Measurements from ENCODE around the gene PRRC2B.
"Not testable (repeated sequence)": the region's sequence is repeated elsewhere in the genome, so short reads cannot be mapped to it uniquely, and the experiment has no call there.

The PRRC2B gene

DNA sequence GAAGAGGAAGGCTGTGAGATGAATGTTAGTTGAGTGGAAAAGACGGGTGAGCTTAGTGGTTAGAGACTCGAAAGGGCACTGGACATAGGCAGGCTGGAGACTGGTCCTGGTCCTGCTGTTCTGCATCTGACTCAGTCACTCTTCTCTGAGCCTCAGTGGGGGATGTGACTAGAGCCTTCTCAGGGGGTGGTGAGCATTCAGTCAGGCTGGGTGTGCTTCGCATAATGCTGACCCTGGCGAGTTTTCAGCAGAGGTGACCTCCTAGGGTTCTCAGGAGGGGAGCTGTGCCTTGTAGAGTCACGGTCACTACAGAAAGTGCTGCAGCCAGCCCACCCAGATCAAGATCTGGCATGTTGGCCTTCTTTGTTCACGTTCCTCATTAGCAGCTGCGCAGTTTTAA lies 44.3 kb downstream of the PRRC2B start:
- DNase-seq = no peak

DNA sequence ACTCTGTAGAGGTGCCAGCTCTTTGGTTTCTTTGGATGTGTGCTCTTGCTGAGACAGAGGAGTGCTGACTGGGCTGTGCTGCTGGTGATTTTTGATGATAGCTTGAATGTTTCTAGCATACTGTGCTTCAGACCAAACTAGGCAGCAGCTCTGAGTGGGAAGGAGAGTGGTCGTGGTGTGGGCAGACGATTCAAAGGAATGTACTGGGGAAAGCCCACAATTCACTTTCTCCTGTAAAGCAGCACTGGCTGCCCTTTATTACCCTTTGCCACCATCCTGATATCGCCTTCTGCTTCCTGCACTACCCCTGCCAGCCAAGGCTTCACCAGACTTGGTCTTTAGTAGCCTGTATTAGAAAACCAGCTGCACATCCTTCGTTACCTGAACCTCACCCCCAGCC lies 45.3 kb downstream of the PRRC2B start:
- DNase-seq = no peak

GRCh38 chr9:131441441-131441840 lies 47.6 kb downstream of the PRRC2B start:
- DNase-seq = no peak

DNA sequence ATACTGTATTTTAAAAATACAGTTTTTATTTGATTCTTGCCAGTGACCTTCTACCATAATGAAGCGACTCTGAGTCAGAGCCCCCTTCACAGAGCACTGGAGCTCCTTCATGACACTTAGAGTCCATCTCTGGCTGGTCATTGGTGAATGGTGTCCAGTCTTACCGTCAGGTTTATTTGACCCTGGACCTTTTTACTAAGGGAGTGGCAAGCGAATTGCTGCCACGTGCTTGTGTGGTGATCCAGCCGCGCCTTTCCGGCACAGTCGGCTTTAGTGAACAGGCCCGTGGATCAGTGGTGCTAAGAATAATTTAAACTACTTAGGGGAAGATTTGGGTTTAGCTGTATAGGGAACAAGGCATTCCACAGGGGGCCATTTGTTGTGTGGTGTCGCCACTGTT lies 48.5 kb downstream of the PRRC2B start:
- DNase-seq = no peak

GRCh38 chr9:131443648-131444047 lies 49.8 kb downstream of the PRRC2B start:
- no peak for DNase-seq

GRCh38 chr9:131446276-131446675 lies 52.4 kb downstream of the PRRC2B start:
- no peak for DNase-seq

DNA sequence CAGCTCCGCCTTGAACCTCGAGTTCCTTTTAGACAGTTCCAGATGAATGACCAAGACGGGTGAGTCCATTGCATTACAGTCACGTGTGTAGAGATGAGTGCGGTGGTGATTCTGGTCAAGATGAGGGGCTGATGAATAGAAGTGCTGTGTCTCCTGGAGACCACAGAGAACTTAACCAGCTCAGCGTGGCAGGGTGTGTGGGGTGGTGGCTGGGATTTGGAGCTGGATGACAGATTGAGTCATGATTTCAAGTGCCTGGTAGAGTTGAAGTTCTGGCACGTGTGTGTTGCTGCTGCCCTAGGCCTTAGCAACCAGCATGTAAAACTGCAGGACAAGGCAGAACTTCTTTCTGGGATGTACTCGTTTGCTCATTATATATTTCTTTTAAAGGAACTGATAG lies 53.3 kb downstream of the PRRC2B start:
- no peak for DNase-seq

- DNase-seq = no peak
These were observed 53.7 kb downstream of the PRRC2B start for GRCh38 chr9:131447600-131447999.

GRCh38 chr9:131448818-131449217 lies 54.9 kb downstream of the PRRC2B start:
- DNase-seq = no peak

DNA sequence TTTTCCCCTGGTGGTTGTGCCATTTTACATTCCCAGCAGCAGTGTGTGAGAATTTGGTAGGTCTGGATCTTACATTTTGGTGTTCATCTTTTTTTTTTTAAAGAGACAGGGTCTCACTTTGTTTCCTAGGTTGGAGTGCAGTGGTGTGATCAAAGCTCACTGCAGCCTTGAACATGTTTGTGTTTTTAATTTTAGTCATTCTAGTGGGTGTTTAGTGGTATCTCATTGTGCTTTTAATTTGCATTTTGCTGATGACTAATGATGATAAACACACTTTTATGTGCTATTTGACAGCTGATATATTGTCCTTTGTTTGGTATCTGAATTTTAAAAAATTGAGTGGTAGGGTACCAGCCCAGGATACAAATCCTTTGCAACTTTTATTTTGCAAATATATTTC lies 55.4 kb downstream of the PRRC2B start:
- no peak for DNase-seq

GRCh38 chr9:131454028-131454427 lies 60.1 kb downstream of the PRRC2B start:
- no peak for DNase-seq

- DNase-seq = not testable (repeated sequence)
These were observed 61.8 kb downstream of the PRRC2B start for GRCh38 chr9:131455655-131456054.

DNA sequence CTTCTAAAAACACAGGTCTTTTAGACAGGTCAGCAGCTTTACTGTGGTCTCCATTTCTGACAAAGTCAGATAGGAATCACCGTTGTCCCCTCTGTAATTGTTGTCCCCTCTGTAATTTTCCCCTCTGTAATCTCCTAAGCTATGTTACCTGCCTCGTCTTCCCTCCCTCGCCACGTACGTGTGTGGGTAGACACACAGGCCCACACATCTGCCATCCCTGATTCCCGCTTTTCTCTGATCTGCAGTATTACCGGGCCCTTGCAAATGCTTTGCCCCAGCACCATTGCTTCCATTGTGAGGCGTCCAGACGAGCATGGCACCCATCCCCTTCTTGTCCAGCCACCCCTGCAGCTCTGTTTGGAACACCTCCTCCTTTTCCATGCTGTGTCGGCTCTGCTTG lies 63.9 kb downstream of the PRRC2B start:
- DNase-seq = no peak

DNA sequence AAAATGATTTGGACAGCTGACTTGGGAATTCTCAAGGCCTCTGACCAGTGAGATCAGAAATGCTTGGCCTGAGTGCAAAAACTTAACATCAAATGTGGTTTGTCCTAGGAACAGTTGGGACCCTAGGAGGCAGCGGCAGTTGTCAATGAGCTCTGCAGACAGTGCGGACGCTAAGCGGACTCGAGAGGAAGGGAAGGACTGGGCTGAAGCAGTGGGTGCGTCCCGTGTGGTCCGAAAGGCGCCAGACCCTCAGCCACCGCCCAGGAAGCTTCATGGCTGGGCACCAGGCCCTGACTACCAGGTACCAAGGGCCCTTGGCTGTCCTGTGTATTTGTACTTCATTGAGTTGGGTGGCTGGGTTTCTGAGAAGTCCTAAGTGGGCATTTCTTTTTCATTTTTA lies 65.2 kb downstream of the PRRC2B start:
- no peak for DNase-seq

- no peak for DNase-seq
These were observed 67.3 kb downstream of the PRRC2B start for GRCh38 chr9:131461166-131461565.

DNA sequence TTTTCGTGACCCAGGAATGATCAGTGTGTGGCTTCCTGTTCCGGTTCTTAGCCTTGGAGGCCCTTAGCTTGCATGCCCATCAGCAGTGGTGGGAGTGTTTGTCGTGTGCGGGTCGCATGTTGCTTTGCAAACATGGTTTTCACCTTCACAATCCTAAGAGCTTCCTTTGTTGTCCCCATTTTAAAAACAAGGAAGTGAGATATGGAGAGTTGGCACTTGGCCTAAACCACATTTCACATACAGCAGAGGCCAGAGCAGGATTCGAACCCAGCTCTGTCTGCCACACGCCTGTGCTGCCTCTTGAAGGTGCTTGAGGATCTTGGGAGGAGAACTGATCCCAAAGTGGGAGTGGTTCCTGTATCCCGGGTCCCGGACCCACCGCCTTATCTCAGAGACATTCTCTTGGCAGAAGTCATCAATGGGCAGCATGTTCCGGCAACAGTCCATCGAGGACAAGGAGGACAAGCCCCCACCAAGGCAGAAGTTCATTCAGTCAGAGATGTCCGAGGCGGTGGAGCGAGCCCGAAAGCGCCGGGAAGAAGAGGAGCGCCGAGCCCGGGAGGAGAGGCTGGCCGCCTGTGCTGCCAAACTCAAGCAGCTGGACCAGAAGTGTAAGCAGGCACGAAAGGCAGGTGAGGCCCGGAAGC lies 70.6 kb downstream of the PRRC2B start:
- DNase-seq = peak; percentile 17 to 22

- DNase-seq = no peak
These were observed 71.5 kb downstream of the PRRC2B start for GRCh38 chr9:131465401-131465800.

DNA sequence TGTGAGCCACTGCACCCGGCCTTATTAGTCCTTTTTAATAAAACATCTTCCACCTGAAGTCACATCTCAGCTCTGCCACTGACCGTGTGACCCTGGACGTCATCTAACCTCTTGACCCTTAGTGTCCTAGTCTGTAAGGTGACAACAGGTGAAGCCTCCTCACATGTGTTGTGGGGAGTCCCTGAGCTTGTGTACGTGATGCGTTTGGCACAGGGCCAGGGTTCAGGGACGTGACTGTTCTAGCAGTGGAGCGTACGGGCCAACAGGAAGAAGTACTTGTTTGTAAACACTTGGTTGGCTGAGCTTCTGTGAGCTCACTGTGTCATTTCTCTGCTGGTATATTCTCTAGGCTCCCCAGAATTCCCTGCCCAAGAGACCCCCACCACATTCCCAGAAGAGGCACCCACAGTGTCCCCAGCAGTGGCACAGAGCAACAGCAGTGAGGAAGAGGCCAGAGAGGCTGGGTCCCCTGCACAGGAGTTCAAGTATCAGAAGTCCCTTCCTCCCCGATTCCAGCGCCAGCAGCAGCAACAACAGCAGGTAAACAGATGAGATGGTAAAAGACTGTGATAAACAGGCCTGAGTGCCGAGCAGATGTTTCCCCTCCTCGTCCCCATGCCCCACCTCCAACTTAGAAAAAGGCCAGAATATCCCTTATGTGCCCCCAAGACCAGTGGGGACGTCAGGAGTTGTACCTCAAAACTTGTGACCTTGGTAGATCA lies 73.5 kb downstream of the PRRC2B start:
- DNase-seq = no peak

DNA sequence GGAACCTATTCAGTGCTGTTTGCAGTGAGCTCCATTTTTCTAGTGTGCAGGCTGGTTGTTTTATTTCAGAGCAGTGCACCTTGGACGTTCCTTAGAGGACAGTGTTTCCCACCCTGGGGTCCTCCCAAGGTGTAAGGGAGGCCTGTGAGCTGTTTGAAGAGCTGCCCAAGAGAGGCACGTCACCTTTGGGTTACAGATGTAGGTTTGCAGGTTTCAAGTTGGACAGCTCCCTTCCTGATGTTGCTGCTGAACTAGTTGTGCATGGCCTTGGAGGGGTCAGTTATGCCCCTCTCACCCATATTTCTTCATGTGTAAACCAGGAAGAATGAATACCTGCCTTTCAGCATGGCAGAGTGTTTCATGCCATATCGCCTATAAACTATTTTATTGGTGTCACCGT lies 74.1 kb downstream of the PRRC2B start:
- no peak for DNase-seq

- no peak for DNase-seq
These were observed 75.5 kb downstream of the PRRC2B start for GRCh38 chr9:131469356-131469755.

GRCh38 chr9:131469951-131470350 lies 76.1 kb downstream of the PRRC2B start:
- no peak for DNase-seq

DNA sequence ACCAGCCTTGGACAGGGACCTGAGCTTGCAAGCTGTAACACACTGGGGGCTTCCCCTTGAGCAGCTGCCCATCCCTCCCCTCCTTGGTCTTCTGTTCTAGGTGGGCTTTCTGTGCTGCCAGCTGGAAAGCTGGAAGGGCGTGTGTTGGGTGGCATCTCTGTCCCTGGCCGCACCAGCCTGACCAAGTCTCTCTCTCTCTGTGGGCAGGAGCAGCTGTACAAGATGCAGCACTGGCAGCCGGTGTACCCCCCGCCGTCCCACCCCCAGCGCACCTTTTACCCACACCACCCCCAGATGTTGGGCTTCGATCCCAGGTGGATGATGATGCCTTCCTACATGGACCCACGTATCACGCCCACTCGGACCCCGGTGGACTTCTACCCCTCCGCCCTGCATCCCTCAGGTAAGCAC lies 76.7 kb downstream of the PRRC2B start:
- no peak for DNase-seq

GRCh38 chr9:131472085-131472484 lies 78.2 kb downstream of the PRRC2B start:
- not testable (repeated sequence) for DNase-seq

DNA sequence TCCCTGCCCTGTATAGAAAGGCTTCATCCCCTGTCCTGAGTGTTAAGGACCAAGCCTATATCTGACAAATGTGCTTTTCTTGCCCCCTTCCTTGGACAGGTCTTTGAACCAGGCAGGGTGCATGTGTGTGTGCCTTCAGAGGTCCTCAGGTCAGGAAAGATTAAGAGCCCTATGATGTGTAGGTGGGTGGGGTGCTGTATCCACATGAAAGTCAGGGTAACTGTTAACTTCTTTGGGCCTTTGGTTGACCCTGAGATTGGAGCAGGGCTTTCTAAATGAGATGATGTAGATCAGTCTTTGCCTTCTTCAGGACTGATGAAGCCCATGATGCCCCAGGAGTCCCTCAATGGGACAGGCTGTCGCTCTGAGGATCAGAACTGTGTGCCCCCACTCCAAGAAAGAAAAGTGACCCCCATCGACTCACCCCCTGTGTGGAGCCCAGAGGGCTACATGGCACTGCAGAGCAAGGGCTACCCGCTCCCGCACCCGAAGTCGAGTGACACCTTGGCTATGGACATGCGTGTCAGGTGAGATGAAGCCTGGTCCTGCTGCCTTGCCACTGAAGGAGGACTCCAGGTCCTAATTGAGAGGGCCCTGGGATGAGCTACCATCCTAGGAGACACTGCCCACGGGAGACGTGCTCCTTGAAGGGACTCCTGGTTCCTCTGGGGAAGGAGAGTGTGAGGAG lies 79.5 kb downstream of the PRRC2B start:
- no peak for DNase-seq

Data from Kasumi-1 (cell line).